BJ (cell line): ENCODE results near the gene SRGAP2C. TPM values are rescaled to one million over a fixed set of nuclear protein-coding genes. Genes with fewer than 3 reads are reported as not detected.
"Not testable (repeated sequence)": the region's sequence is repeated elsewhere in the genome, so short reads cannot be mapped to it uniquely, and the experiment has no call there.

Experiments
- CTCF ChIA-PET: fragments of 350-600 bp; formaldehyde crosslinking; extraction: SDS; loops from one replicate; lab custom pipeline; 2021; ENCODE audit warnings: antibody characterized with exemption, inconsistent platforms; lab: Yijun Ruan, JAX
- POLR2A ChIA-PET: fragments of 300-600 bp; sonication (Branson Sonifier 250); formaldehyde crosslinking; extraction: SDS; loops from one replicate; lab custom pipeline; 2021; ENCODE audit warnings: antibody characterized with exemption; lab: Charles Lee
- DNase-seq: peaks from one replicate; pipeline ENCODE4 v3.0.0-alpha.2; 2011; ENCODE audit warnings: low read depth
- H3K27me3 ChIP-seq: 2 replicates; pipeline ENCODE4 v1.6.0; 2011; ENCODE audit warnings: low read length; ENCODE audit not compliant: control insufficient read depth, insufficient read depth
- H3K36me3 ChIP-seq: 2 replicates; pipeline ENCODE4 v1.5.1; 2011; ENCODE audit warnings: low read length; ENCODE audit not compliant: control insufficient read depth, insufficient read depth
- H3K4me3 ChIP-seq: 2 replicates; pipeline ENCODE4 v1.5.1; 2011; ENCODE audit warnings: low read depth, mild to moderate bottlenecking, control low read depth, low read length
- CTCF ChIP-seq: IDR thresholded peaks from 2 replicates; pipeline ENCODE4 v1.5.1; 2011; ENCODE audit warnings: low read depth, mild to moderate bottlenecking, control low read depth, inconsistent platforms, low read length, moderate library complexity; ENCODE audit not compliant: insufficient read depth
- polyA plus RNA-seq: library from polyadenylated mRNA; depleted of rRNA; stranded (reverse); fragments of >200 nt; gene quantifications from 2 replicates; pipeline ENCODE4 v1.2.3, GENCODE V29; 2011

Gene SRGAP2C
- polyA plus RNA-seq, 1 experiment, result 5.0 TPM

- POLR2A ChIA-PET, result no interaction called here
These were observed 223.6 kb downstream of the SRGAP2C start for GRCh38 chr1:121408354-121408753.

GRCh38 chr1:121413821-121414220 is 229.0 kb downstream of the SRGAP2C start:
- DNase-seq, result no peak
- no peaks in the 10 kb centered on the region for H3K36me3 ChIP-seq
- CTCF ChIA-PET, result no interaction called here

More at GRCh38 chr1:121408354-121408753, 223.6 kb downstream of the SRGAP2C start:
- Histone ChIP-seq H3K27me3 (no peaks in the 10 kb centered on the region), H3K4me3 (no peak overlapping the region), H3K36me3 (no peaks in the 10 kb centered on the region)
- TF ChIP-seq CTCF, result no peak
- CTCF ChIA-PET, result no interaction called here
- DNase-seq, result no peak

GRCh38 chr1:121414905-121415304 is 230.1 kb downstream of the SRGAP2C start:
- TF ChIP-seq CTCF, result no peak
- DNase-seq, result no peak
- no peaks in the 10 kb centered on the region for H3K36me3 ChIP-seq
- POLR2A ChIA-PET, result no interaction called here
- CTCF ChIA-PET, result no interaction called here
- H3K4me3 ChIP-seq, result no peak overlapping the region
- no peaks in the 10 kb centered on the region for H3K27me3 ChIP-seq

More at GRCh38 chr1:121413821-121414220, 229.0 kb downstream of the SRGAP2C start:
- no peaks in the 10 kb centered on the region for H3K27me3 ChIP-seq
- no peak for TF ChIP-seq CTCF
- POLR2A ChIA-PET, result no interaction called here
- H3K4me3 ChIP-seq, result no peak overlapping the region

- Histone ChIP-seq H3K36me3 (no peaks in the 10 kb centered on the region), H3K4me3 (no peak overlapping the region), H3K27me3 (no peaks in the 10 kb centered on the region)
- DNase-seq, result no peak
- POLR2A ChIA-PET, result no interaction called here
- TF ChIP-seq CTCF, result no peak
- CTCF ChIA-PET, result no interaction called here
These were observed 232.6 kb downstream of the SRGAP2C start for GRCh38 chr1:121417325-121417923.

- Histone ChIP-seq H3K36me3 (no peaks in the 10 kb centered on the region), H3K4me3 (no peak overlapping the region), H3K27me3 (no peaks in the 10 kb centered on the region)
- TF ChIP-seq CTCF, result no peak
- DNase-seq, result no peak
- POLR2A ChIA-PET, result no interaction called here
- CTCF ChIA-PET, result no interaction called here
These were observed 233.7 kb downstream of the SRGAP2C start for GRCh38 chr1:121418369-121419049.

GRCh38 chr1:121419050-121419615 is 234.4 kb downstream of the SRGAP2C start:
- CTCF ChIA-PET, POLR2A ChIA-PET: not testable (repeated sequence)

GRCh38 chr1:121421490-121421889 is 236.7 kb downstream of the SRGAP2C start:
- DNase-seq, POLR2A ChIA-PET, H3K4me3 ChIP-seq, CTCF ChIA-PET, H3K27me3 ChIP-seq, H3K36me3 ChIP-seq: not testable (repeated sequence)

More at GRCh38 chr1:121419050-121419615, 234.4 kb downstream of the SRGAP2C start:
- DNase-seq, H3K27me3 ChIP-seq, H3K4me3 ChIP-seq, H3K36me3 ChIP-seq: not testable (repeated sequence)

GRCh38 chr1:121423956-121424355 is 239.2 kb downstream of the SRGAP2C start:
- H3K4me3 ChIP-seq, POLR2A ChIA-PET, H3K36me3 ChIP-seq, DNase-seq, H3K27me3 ChIP-seq, CTCF ChIA-PET: not testable (repeated sequence)
